ENCODE results near the gene LSAMP. TPM values are rescaled to one million over a fixed set of nuclear protein-coding genes. Genes with fewer than 3 reads are reported as not detected.

LSAMP gene
- total and polyA plus RNA-seq, 3 donors from 2014 or later: 3.1 to 10.3 (median 9.1) TPM

DNA sequence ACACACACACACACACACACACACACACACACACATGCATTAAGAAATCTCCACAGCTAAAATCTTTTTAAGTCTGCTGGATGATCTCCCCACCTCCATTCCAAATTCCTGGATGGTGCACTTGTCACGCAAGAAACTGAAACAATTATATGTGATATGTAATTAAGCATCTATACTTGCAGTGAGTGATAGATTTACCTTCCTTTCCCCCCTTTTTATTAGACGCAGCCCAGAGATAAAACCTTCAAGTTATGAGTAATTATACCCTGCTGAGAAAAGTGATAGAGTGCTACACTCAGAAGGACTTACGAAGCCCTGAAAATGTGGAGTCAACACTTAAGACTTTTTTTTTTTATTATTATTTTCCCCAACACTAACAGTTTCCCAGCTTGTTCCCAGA is 255.2 kb downstream of the LSAMP start:
- no peaks in the 10 kb centered on the region for H3K9me3 ChIP-seq
- DNase-seq: no peak
- no peaks in the 10 kb centered on the region for H3K36me3 ChIP-seq (ENCODE audit: low read depth, missing control alignments)
- H3K4me1 ChIP-seq: no peaks in the 10 kb centered on the region
- intact Hi-C loops (cut with DNase I; ENCODE audit: low total_unique reads): no loop called here
- H3K27me3 ChIP-seq: no peaks in the 10 kb centered on the region
- no peak overlapping the region for H3K27ac ChIP-seq
- no peak for TF ChIP-seq POLR2A (IDR thresholded peaks at IDR 0.05)
- TF ChIP-seq, protein P1, sequence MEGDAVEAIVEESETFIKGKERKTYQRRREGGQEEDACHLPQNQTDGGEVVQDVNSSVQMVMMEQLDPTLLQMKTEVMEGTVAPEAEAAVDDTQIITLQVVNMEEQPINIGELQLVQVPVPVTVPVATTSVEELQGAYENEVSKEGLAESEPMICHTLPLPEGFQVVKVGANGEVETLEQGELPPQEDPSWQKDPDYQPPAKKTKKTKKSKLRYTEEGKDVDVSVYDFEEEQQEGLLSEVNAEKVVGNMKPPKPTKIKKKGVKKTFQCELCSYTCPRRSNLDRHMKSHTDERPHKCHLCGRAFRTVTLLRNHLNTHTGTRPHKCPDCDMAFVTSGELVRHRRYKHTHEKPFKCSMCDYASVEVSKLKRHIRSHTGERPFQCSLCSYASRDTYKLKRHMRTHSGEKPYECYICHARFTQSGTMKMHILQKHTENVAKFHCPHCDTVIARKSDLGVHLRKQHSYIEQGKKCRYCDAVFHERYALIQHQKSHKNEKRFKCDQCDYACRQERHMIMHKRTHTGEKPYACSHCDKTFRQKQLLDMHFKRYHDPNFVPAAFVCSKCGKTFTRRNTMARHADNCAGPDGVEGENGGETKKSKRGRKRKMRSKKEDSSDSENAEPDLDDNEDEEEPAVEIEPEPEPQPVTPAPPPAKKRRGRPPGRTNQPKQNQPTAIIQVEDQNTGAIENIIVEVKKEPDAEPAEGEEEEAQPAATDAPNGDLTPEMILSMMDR (IDR thresholded peaks at IDR 0.05): no peak
- WGBS, 2 donors: 77 to 80% methylated on average over 3 of the region's 3 CpGs
- no peak overlapping the region for H3K4me3 ChIP-seq

GRCh38 chr3:116188231-116188785 is 257.0 kb downstream of the LSAMP start:
- H3K9me3 ChIP-seq: no peaks in the 10 kb centered on the region
- WGBS, 2 donors: 75 to 86% methylated on average over 3 of the region's 3 CpGs
- no peak overlapping the region for H3K4me3 ChIP-seq
- no peak overlapping the region for H3K27ac ChIP-seq
- no peaks in the 10 kb centered on the region for H3K27me3 ChIP-seq
- intact Hi-C loops (cut with DNase I; ENCODE audit: low total_unique reads): no loop called here
- H3K4me1 ChIP-seq: no peaks in the 10 kb centered on the region
- no peak for DNase-seq
- no peaks in the 10 kb centered on the region for H3K36me3 ChIP-seq (ENCODE audit: low read depth, missing control alignments)
- no peak for TF ChIP-seq POLR2A (IDR thresholded peaks at IDR 0.05)
- TF ChIP-seq, protein P1 (IDR thresholded peaks at IDR 0.05): no peak

DNA sequence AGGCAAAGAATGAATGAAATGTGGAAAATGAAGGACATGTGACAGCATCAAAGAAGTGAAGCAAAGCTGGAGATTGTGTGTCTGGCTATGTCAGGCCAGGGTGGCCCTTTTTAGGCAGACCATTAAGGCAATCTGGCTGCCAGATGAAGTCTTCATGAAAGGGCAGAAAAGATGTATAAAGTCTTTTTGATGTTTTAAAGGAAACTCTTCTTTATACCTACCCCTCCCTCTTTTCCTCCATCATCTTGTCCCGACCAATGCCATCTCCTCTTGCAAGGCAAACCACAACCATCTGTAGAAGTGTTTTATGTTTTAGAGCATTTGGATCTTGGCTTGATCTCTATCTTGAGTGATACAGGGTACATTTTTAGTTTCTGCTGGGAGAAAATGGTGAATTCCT is 259.2 kb downstream of the LSAMP start:
- Histone ChIP-seq H3K9me3 (no peaks in the 10 kb centered on the region), H3K4me1 (no peaks in the 10 kb centered on the region), H3K27me3 (no peaks in the 10 kb centered on the region), H3K36me3 (ENCODE audit: low read depth, missing control alignments) (no peaks in the 10 kb centered on the region), H3K4me3 (no peak overlapping the region), H3K27ac (no peak overlapping the region)
- no peak for DNase-seq
- intact Hi-C loops (cut with DNase I; ENCODE audit: low total_unique reads): no loop called here
- no peak for TF ChIP-seq POLR2A (IDR thresholded peaks at IDR 0.05)
- TF ChIP-seq, protein P1 (IDR thresholded peaks at IDR 0.05): no peak
- 73 to 86% methylated on average over 1 of the region's 1 CpG for WGBS, 2 donors

DNA sequence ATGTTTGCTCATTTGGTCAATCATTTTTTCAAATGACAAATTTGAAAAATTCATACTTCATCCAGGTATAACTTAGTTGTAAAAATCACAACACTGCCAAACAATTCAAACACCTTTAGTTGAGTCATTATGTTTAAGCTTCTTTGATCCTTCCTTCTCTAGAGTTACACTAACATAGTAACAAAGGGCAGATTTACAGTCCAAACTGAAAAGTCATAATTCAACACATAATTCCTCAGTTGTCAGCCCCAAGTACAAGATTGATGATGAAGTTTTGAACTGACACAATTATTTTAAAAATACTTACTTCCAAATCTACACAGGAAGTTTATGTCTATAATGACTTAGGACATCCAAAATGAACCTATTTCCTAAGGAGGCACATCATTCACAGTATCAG is 264.1 kb downstream of the LSAMP start:
- intact Hi-C loops (cut with DNase I; ENCODE audit: low total_unique reads): no loop called here
- TF ChIP-seq, protein P1 (IDR thresholded peaks at IDR 0.05): no peak
- TF ChIP-seq POLR2A (IDR thresholded peaks at IDR 0.05): no peak

DNA sequence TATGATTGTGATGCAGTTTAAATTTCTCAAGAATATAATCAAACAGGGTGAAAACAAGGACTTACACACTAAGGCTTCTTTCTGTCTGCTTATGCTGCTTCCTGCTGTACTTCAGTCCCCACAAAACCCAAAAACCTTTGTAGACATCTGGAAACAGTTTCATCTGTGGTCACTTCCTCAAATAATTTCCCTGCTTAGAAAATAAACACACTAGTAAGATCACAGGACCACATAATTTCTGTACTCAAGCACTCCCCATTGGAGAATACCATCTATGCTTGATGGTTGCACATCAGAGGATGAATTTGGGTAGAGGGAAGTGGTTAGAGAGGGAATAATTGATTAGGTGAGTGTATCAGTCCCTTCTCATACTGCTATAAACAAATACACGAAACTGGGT is 266.2 kb downstream of the LSAMP start:
- no peak for DNase-seq
- TF ChIP-seq, protein P1 (IDR thresholded peaks at IDR 0.05): no peak
- no peaks in the 10 kb centered on the region for H3K36me3 ChIP-seq (ENCODE audit: low read depth, missing control alignments)
- no peaks in the 10 kb centered on the region for H3K4me1 ChIP-seq
- intact Hi-C loops (cut with DNase I; ENCODE audit: low total_unique reads): no loop called here
- WGBS, 2 donors: 80 to 90% methylated on average over 1 of the region's 1 CpG
- no peaks in the 10 kb centered on the region for H3K9me3 ChIP-seq
- no peak overlapping the region for H3K4me3 ChIP-seq
- H3K27ac ChIP-seq: no peak overlapping the region
- no peaks in the 10 kb centered on the region for H3K27me3 ChIP-seq

More for the DNA sequence above, 264.1 kb downstream of the LSAMP start:
- no peak overlapping the region for H3K4me3 ChIP-seq
- H3K27ac ChIP-seq: no peak overlapping the region
- no peaks in the 10 kb centered on the region for H3K36me3 ChIP-seq (ENCODE audit: low read depth, missing control alignments)
- no peaks in the 10 kb centered on the region for H3K27me3 ChIP-seq
- no peak for DNase-seq
- no peaks in the 10 kb centered on the region for H3K4me1 ChIP-seq
- H3K9me3 ChIP-seq: no peaks in the 10 kb centered on the region
